WI38 (cell line): Measurements from ENCODE around the gene C19orf38.

Experiments
- H3K4me3 ChIP-seq: 2 replicates; pipeline ENCODE4 v1.5.1; 2011; ENCODE audit warnings: low read depth, mild to moderate bottlenecking, control low read depth, low read length
- CTCF ChIP-seq: IDR thresholded peaks from 2 replicates; pipeline ENCODE4 v1.5.1; 2012; ENCODE audit warnings: low read depth, mild to moderate bottlenecking, control low read depth, low read length

The C19orf38 gene

DNA sequence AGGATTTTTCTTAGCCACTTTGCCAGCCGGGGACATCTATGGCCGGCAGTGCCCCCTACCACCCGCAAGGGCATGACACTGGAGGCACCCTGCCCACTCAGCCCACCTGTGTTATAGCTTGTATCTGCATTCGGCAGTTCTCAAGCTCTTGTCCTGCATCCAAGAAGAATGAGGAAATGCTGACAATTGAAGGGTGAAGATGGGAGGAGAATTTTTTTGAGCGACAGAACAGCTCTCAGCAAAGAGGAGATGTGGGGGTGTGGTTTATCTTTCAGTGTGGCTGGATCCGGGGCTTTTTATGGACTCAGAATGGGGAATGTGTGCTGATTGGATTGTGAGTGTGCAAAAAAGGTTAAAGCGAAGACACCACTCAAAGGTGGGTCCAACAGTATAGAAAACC is 5.4 kb upstream of the C19orf38 start:
- TF ChIP-seq CTCF: no peak
- H3K4me3 ChIP-seq: no peak overlapping the region

GRCh38 chr19:10846500-10847202 is 1.6 kb upstream of the C19orf38 start:
- no peak for TF ChIP-seq CTCF
- no peak overlapping the region for H3K4me3 ChIP-seq

GRCh38 chr19:10850631-10851030 is 2.4 kb downstream of the C19orf38 start:
- H3K4me3 ChIP-seq: no peak overlapping the region
- no peak for TF ChIP-seq CTCF

GRCh38 chr19:10852098-10852800 is 4.0 kb downstream of the C19orf38 start:
- TF ChIP-seq CTCF: no peak
- H3K4me3 ChIP-seq: no peak overlapping the region

DNA sequence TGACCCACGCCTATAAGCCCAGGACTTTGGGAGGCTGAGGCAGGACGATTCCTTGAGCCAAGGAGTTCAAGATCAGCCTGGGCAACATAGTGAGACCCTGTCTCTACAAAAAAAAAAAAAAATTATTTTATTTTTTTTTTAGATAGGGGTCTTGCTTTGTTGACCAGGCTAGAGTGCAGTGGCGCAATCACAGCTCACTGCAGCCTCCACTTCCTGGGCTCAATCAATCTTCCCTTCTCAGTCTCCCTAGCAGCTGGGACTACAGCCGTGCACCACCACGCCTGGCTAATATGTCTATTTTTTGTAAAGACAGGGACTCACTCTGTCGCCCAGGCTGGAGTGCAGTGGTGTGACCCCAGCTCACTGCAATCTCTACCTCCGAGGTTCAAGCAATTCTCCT is 4.7 kb downstream of the C19orf38 start:
- H3K4me3 ChIP-seq: no peak overlapping the region
- TF ChIP-seq CTCF: no peak

DNA sequence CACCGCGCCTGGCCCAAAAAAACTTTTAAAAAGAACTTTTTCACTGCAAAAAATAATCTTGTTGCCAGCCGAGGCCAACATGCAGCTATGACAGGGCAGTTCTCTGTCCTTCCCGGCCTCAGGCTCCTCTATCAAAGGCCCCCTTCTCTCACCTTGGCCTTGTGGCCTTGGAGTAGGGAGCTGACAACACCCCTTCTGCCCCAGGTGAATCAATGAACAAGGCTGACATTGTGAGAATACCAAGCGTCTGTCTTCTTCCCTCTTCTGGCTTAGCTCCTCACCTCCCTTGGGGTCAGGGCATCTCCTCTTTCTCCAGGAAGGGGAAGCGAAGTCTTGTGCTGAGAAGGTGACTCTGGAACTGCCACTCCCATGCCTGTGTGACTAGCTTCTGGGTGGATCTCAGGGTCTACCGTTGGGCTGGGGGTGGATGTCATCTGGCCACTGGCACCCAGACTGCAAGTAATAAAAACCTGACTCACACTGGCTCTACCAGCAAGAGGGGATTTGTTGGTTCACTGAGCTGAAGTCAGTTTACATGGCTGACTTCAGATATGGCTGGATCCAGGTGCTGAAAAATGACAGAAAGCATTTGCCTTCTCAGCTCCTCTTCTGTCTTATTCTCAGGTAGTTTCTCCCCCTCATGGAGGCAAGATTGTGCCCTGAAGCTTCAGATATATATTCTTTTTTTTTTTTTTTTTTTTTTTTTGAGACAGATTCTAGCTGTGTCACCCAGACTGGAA is 6.3 kb downstream of the C19orf38 start:
- no peak for TF ChIP-seq CTCF
- no peak overlapping the region for H3K4me3 ChIP-seq
